ENCODE measurements around the gene COL9A3. TPM values are rescaled to one million over a fixed set of nuclear protein-coding genes. Genes with fewer than 3 reads are reported as not detected.

The COL9A3 gene
- total and polyA plus RNA-seq, 5 experiments from 2014 or later, result 0.15 to 2.2 (median 1.2) TPM; not detected in 2

GRCh38 chr20:62772990-62773844, 43.6 kb upstream of the COL9A3 start:
- Mint-ChIP-seq H3K9me3 (no peaks in the 10 kb centered on the region), H3K4me1 (peaks cover 28 to 71% (median 55%) of the 10 kb centered on the region in 4 donors), H3K27ac (peak overlapping the region in 8 of 10 donors; percentile 19 to 89 (median 67)), H3K36me3 (no peaks in the 10 kb centered on the region), H3K27me3 (no peaks in the 10 kb centered on the region), H3K4me3 (peak overlapping the region in 1 of 10 donors; percentile 51)
- DNase-seq, result no peak
- POLR2A ChIA-PET, result interaction anchor here (1.0 to 2.1 kb wide), 5 partner anchors 8 to 42 kb away, joined by 3 to 8 read pairs (median 4); no protein-coding TSS in a partner anchor
- no peak for ATAC-seq

GRCh38 chr20:62773845-62774714, 42.8 kb upstream of the COL9A3 start:
- POLR2A ChIA-PET, result interaction anchor here (0.7 to 2.8 kb wide), 8 partner anchors 9 to 41 kb away, joined by 3 to 10 read pairs (median 3); partner anchors contain the start of genes MRGBP and OGFR
- no peak for ATAC-seq
- H3K4me1 Mint-ChIP-seq, result peaks cover 27 to 73% (median 53%) of the 10 kb centered on the region in 4 donors

GRCh38 chr20:62774762-62775161, 42.1 kb upstream of the COL9A3 start:
- H3K36me3 Mint-ChIP-seq, result no peaks in the 10 kb centered on the region
- H3K9me3 Mint-ChIP-seq, result no peaks in the 10 kb centered on the region
- POLR2A ChIA-PET, result interaction anchor here (0.7 to 2.8 kb wide), 6 partner anchors 10 to 35 kb away, joined by 3 to 10 read pairs (median 3); partner anchors contain the start of genes MRGBP and OGFR
- peak overlapping the region in 8 of 10 donors; percentile 15 to 63 (median 50) for H3K4me3 Mint-ChIP-seq
- no peak for DNase-seq
- no peaks in the 10 kb centered on the region for H3K27me3 Mint-ChIP-seq
- ATAC-seq, result no peak
- H3K27ac Mint-ChIP-seq, result peak overlapping the region; percentile 65 to 96 (median 91)
- peaks cover 23 to 68% (median 50%) of the 10 kb centered on the region in 4 donors for H3K4me1 Mint-ChIP-seq

More at GRCh38 chr20:62773845-62774714, 42.8 kb upstream of the COL9A3 start:
- DNase-seq, result no peak
- no peaks in the 10 kb centered on the region for H3K9me3 Mint-ChIP-seq
- no peaks in the 10 kb centered on the region for H3K27me3 Mint-ChIP-seq
- H3K27ac Mint-ChIP-seq, result peak overlapping the region; percentile 15 to 96 (median 90)
- no peaks in the 10 kb centered on the region for H3K36me3 Mint-ChIP-seq
- H3K4me3 Mint-ChIP-seq, result peak overlapping the region in 7 of 10 donors; percentile 1 to 65 (median 55)

GRCh38 chr20:62775206-62775605, 41.6 kb upstream of the COL9A3 start:
- POLR2A ChIA-PET, result interaction anchor here (0.7 to 2.8 kb wide), 6 partner anchors 10 to 59 kb away, joined by 3 to 10 read pairs (median 3); partner anchors contain the start of gene MRGBP
- H3K27me3 Mint-ChIP-seq, result no peaks in the 10 kb centered on the region

GRCh38 chr20:62776035-62776691, 40.7 kb upstream of the COL9A3 start:
- Mint-ChIP-seq H3K4me3 (peak overlapping the region; percentile 45 to 85 (median 70)), H3K36me3 (no peaks in the 10 kb centered on the region), H3K27me3 (no peaks in the 10 kb centered on the region), H3K9me3 (no peaks in the 10 kb centered on the region), H3K4me1 (peaks cover 23 to 64% (median 50%) of the 10 kb centered on the region in 4 donors), H3K27ac (peak overlapping the region; percentile 88 to 96 (median 93))
- DNase-seq (peak in 1 of 10 donors; percentile 14), ATAC-seq (peak; percentile 5 to 23)
- POLR2A ChIA-PET, result interaction anchor here (0.7 to 2.8 kb wide), 5 partner anchors 18 to 60 kb away, joined by 3 to 10 read pairs (median 3); no protein-coding TSS in a partner anchor

More at GRCh38 chr20:62775206-62775605, 41.6 kb upstream of the COL9A3 start:
- peak overlapping the region; percentile 65 to 96 (median 91) for H3K27ac Mint-ChIP-seq
- no peaks in the 10 kb centered on the region for H3K9me3 Mint-ChIP-seq
- H3K4me1 Mint-ChIP-seq, result peaks cover 23 to 67% (median 50%) of the 10 kb centered on the region in 4 donors
- no peaks in the 10 kb centered on the region for H3K36me3 Mint-ChIP-seq
- ATAC-seq (no peak), DNase-seq (no peak)
- peak overlapping the region in 7 of 10 donors; percentile 20 to 85 (median 76) for H3K4me3 Mint-ChIP-seq

GRCh38 chr20:62776692-62777527, 39.9 kb upstream of the COL9A3 start:
- no peaks in the 10 kb centered on the region for H3K36me3 Mint-ChIP-seq
- ATAC-seq (peak; percentile 90 to 92), DNase-seq (peak in 9 of 10 donors; percentile 14 to 90 (median 55))
- peak overlapping the region; percentile 50 to 85 (median 70) for H3K4me3 Mint-ChIP-seq
- H3K9me3 Mint-ChIP-seq, result no peaks in the 10 kb centered on the region
- POLR2A ChIA-PET, result interaction anchor here (0.7 to 2.8 kb wide), 5 partner anchors 17 to 60 kb away, joined by 3 to 10 read pairs (median 3); no protein-coding TSS in a partner anchor
- peak overlapping the region; percentile 86 to 96 (median 92) for H3K27ac Mint-ChIP-seq
- no peaks in the 10 kb centered on the region for H3K27me3 Mint-ChIP-seq
- peaks cover 23 to 63% (median 50%) of the 10 kb centered on the region in 4 donors for H3K4me1 Mint-ChIP-seq

GRCh38 chr20:62777528-62777830, 39.4 kb upstream of the COL9A3 start:
- peak in 1 of 10 donors; percentile 27 for DNase-seq
- peak overlapping the region in 9 of 10 donors; percentile 65 to 96 (median 94) for H3K27ac Mint-ChIP-seq

GRCh38 chr20:62778058-62778457, 38.8 kb upstream of the COL9A3 start:
- Mint-ChIP-seq H3K4me3 (peak overlapping the region in 2 of 10 donors; percentile 11 to 20), H3K36me3 (no peaks in the 10 kb centered on the region), H3K27ac (peak overlapping the region in 8 of 10 donors; percentile 22 to 87 (median 69)), H3K9me3 (no peaks in the 10 kb centered on the region), H3K4me1 (peaks cover 25 to 58% (median 50%) of the 10 kb centered on the region in 4 donors), H3K27me3 (no peaks in the 10 kb centered on the region)
- ATAC-seq, result no peak
- POLR2A ChIA-PET, result no interaction called here
- DNase-seq, result no peak

More at GRCh38 chr20:62777528-62777830, 39.4 kb upstream of the COL9A3 start:
- Mint-ChIP-seq H3K36me3 (no peaks in the 10 kb centered on the region), H3K9me3 (no peaks in the 10 kb centered on the region), H3K27me3 (no peaks in the 10 kb centered on the region), H3K4me1 (peaks cover 23 to 59% (median 51%) of the 10 kb centered on the region in 4 donors), H3K4me3 (peak overlapping the region in 5 of 10 donors; percentile 26 to 85 (median 68))
- peak; percentile 7 to 8 for ATAC-seq
- POLR2A ChIA-PET, result no interaction called here

- Mint-ChIP-seq H3K4me3 (peak overlapping the region in 1 of 10 donors; percentile 20), H3K4me1 (peaks cover 25 to 55% (median 45%) of the 10 kb centered on the region in 4 donors), H3K27me3 (no peaks in the 10 kb centered on the region), H3K9me3 (no peaks in the 10 kb centered on the region), H3K36me3 (no peaks in the 10 kb centered on the region), H3K27ac (peak overlapping the region in 7 of 10 donors; percentile 22 to 87 (median 76))
- no peak for ATAC-seq
- no peak for DNase-seq
- POLR2A ChIA-PET, result interaction anchor here (1.1 to 2.1 kb wide), 2 partner anchors 15 to 18 kb away, joined by 3 to 18 read pairs; partner anchors contain the start of gene MRGBP
Measured at GRCh38 chr20:62778601-62779416, 38.0 kb upstream of the COL9A3 start.

- no peak for ATAC-seq
- Mint-ChIP-seq H3K4me1 (peaks cover 21 to 50% (median 40%) of the 10 kb centered on the region in 4 donors), H3K9me3 (no peaks in the 10 kb centered on the region), H3K4me3 (no peak overlapping the region), H3K36me3 (no peaks in the 10 kb centered on the region), H3K27me3 (no peaks in the 10 kb centered on the region), H3K27ac (no peak overlapping the region)
- POLR2A ChIA-PET, result interaction anchor here (1.1 to 2.1 kb wide), 2 partner anchors 15 to 17 kb away, joined by 3 to 18 read pairs; partner anchors contain the start of gene MRGBP
- no peak for DNase-seq
Measured at GRCh38 chr20:62779417-62779685, 37.5 kb upstream of the COL9A3 start.

Data from naive thymus-derived CD8-positive, alpha-beta T cell (primary cell).